Measurements from ENCODE around the gene KDELR1.

KDELR1 gene

DNA sequence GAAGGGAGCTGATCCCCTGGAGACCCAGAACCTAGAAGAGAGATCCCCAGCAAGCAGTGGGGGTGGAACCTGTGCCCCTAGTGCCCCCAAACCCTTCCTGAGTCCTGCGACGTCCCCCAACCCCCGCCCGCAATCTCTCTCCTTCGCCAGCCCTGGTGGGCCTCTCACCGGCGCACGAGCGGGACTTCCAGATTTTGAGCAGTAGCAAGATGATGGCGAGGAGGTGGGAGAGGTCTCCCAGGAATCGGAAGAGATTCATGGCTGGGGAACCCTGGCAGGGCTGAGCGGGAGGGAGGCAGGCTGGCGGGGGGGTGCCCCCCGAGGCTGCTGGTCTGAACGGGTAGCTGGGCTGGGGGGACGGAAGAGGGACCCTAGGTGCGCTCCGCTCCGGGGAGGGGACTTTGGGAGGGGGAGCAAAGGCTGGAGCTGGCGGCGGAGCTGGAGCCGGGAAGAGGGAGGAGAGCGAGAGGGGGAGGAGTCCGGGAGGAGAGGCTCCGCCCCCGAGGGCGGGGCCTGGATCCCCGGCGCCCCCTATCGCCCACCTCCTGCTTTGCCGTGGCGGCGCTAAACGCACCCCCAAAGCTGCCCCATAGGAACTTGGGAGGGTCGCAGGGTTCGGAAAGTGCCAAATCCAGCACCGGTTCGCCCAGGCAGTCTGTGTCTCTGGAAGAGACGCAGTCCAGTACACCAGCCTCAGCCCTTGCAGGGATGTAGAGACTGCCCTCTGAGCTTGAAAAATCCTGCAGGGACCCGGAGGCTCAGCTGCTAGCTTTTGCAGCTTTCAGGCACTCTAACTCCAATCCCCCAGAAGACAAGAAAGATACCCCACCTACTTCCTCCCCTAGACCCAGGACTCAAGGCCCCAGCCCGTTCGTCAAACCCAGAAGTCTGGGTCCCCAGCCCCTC, at the start of gene KDELR1:
TSS of gene KDELR1 (minus strand) at position 452 of the 906 bp plus-strand sequence. CDS start at position 259, 193 bp downstream.
- 0 out of 2 replicates have a peak, but pooled peaks cover 2% of the 10 kb centered on the region for H3K27me3 ChIP-seq (ENCODE audit: insufficient read depth, low read length)
- no peak within 1 kb of the TSS for H2AFZ ChIP-seq (ENCODE audit: low read length, unreplicated experiment)
- peak within 1 kb of the TSS; percentile 96 for H3K4me3 ChIP-seq (ENCODE audit: low read depth, low read length)
- peaks cover 27% of the 10 kb centered on the region for H3K79me2 ChIP-seq (ENCODE audit: control insufficient read depth, insufficient read depth, low read length, unreplicated experiment)
- peaks cover 3% of the 10 kb centered on the region for H3K4me1 ChIP-seq (ENCODE audit: control insufficient read depth, insufficient read depth, low read length, unreplicated experiment)
- peak within 1 kb of the TSS; percentile 68 for H3K27ac ChIP-seq (ENCODE audit: low read depth, low read length)
- peaks cover 7% of the 10 kb centered on the region; the same call in 1 of the 2 replicates for H3K36me3 ChIP-seq (ENCODE audit: insufficient read depth, low read length)

DNA sequence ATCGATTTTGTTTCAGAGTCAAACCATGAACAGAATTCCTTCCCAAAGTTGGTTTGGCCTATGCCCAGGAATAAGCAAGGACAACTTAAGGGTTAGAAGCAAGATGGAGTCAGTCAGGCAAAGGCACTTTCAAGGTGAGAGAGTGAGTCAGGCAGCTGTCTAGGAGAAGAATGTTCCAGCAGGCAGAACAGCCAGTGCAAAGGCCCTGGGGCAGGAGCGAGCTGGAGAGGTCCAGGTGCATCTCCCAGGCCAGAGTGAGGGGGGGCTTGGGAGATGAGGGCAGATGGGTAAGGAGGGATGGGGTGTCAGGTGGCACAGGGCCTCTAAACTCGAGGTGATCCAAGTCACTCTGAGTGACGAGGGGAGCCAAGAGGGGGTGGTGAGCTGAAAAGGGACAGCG, 45.2 kb upstream of the KDELR1 start:
- no peak overlapping the region for H2AFZ ChIP-seq (ENCODE audit: low read length, unreplicated experiment)

DNA sequence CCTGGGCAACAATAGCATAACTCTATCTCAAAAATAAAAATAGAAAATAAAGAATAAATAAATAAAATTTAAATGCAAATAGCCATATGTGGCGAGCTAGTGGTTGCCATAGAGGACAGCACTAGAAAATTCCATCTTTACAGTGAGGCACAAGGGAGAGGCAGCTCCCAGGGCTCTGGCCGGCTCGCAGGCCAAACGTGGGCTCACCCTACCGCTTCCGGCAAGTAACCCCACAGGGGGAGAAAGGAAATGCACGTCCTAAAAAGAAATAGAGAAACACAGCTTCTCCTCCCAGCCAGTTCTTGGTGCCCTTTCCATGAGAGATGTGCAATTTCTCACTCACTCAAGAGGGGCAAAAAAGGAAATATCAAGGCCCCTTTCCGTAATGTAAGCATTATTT, 42.0 kb upstream of the KDELR1 start:
- no peaks in the 10 kb centered on the region for H3K27me3 ChIP-seq (ENCODE audit: insufficient read depth, low read length)
- H3K36me3 ChIP-seq (ENCODE audit: insufficient read depth, low read length) = no peaks in the 10 kb centered on the region
- H2AFZ ChIP-seq (ENCODE audit: low read length, unreplicated experiment) = no peak overlapping the region
- no peaks in the 10 kb centered on the region for H3K4me1 ChIP-seq (ENCODE audit: control insufficient read depth, insufficient read depth, low read length, unreplicated experiment)
- no peak overlapping the region for H3K27ac ChIP-seq (ENCODE audit: low read depth, low read length)
- no peak overlapping the region for H3K4me3 ChIP-seq (ENCODE audit: low read depth, low read length)
- no peaks in the 10 kb centered on the region for H3K79me2 ChIP-seq (ENCODE audit: control insufficient read depth, insufficient read depth, low read length, unreplicated experiment)

More for the DNA sequence above, 45.2 kb upstream of the KDELR1 start:
- no peaks in the 10 kb centered on the region for H3K4me1 ChIP-seq (ENCODE audit: control insufficient read depth, insufficient read depth, low read length, unreplicated experiment)
- H3K27ac ChIP-seq (ENCODE audit: low read depth, low read length) = no peak overlapping the region
- no peaks in the 10 kb centered on the region for H3K79me2 ChIP-seq (ENCODE audit: control insufficient read depth, insufficient read depth, low read length, unreplicated experiment)
- H3K36me3 ChIP-seq (ENCODE audit: insufficient read depth, low read length) = no peaks in the 10 kb centered on the region
- no peak overlapping the region for H3K4me3 ChIP-seq (ENCODE audit: low read depth, low read length)
- no peaks in the 10 kb centered on the region for H3K27me3 ChIP-seq (ENCODE audit: insufficient read depth, low read length)

DNA sequence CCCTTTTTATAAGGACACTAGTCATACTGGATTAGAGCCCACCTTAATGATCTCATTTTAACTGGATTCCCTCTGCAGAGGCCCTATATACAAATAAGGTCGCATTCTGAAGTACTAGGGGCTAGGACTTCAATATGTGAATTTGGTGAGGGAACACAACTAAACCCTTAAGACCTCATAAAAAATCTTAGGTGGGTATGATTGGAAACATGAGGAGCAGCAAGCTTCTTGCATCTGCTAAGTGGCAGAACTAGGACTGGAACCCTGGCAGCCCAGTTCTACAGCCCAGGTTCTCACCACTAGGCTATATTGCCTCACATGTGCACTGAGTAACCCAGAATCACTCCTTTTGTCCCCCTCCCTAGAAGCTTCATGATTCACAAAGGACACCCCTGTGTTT, 37.3 kb upstream of the KDELR1 start:
- Histone ChIP-seq H3K27ac (ENCODE audit: low read depth, low read length) (no peak overlapping the region), H3K4me1 (ENCODE audit: control insufficient read depth, insufficient read depth, low read length, unreplicated experiment) (peaks cover 5% of the 10 kb centered on the region), H3K79me2 (ENCODE audit: control insufficient read depth, insufficient read depth, low read length, unreplicated experiment) (no peaks in the 10 kb centered on the region), H3K36me3 (ENCODE audit: insufficient read depth, low read length) (no peaks in the 10 kb centered on the region), H2AFZ (ENCODE audit: low read length, unreplicated experiment) (no peak overlapping the region), H3K4me3 (ENCODE audit: low read depth, low read length) (no peak overlapping the region), H3K27me3 (ENCODE audit: insufficient read depth, low read length) (no peaks in the 10 kb centered on the region)

DNA sequence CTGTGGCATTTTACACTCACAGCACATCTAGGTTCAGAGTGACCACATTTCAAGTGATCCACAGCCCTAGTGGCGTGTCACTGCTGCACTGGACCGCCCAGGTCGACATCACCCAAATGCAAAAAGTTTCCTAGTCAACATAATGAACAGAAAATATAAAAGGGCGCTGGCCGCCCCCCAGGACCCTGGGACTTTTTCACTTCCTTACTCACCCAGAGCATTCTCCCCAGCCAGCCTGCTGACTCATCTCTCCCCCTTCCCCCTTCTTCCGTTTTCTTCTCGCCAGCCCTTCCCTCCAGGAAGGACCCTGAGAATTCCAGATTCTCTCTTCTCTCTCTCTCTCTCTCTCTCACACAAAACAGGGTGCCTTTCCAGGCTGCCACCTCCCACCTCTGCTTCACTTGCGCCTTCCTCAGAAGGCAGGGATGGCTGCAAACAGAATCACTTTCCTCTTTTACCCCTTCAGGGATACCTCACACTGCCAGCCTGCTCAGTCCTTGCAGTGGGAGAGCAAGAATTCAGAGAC, 33.4 kb upstream of the KDELR1 start:
- Histone ChIP-seq H3K27ac (ENCODE audit: low read depth, low read length) (peak overlapping the region; percentile 50), H3K4me1 (ENCODE audit: control insufficient read depth, insufficient read depth, low read length, unreplicated experiment) (peaks cover 12% of the 10 kb centered on the region), H2AFZ (ENCODE audit: low read length, unreplicated experiment) (peak overlapping the region; percentile 89), H3K4me3 (ENCODE audit: low read depth, low read length) (no peak overlapping the region), H3K79me2 (ENCODE audit: control insufficient read depth, insufficient read depth, low read length, unreplicated experiment) (no peaks in the 10 kb centered on the region), H3K27me3 (ENCODE audit: insufficient read depth, low read length) (no peaks in the 10 kb centered on the region), H3K36me3 (ENCODE audit: insufficient read depth, low read length) (no peaks in the 10 kb centered on the region)

DNA sequence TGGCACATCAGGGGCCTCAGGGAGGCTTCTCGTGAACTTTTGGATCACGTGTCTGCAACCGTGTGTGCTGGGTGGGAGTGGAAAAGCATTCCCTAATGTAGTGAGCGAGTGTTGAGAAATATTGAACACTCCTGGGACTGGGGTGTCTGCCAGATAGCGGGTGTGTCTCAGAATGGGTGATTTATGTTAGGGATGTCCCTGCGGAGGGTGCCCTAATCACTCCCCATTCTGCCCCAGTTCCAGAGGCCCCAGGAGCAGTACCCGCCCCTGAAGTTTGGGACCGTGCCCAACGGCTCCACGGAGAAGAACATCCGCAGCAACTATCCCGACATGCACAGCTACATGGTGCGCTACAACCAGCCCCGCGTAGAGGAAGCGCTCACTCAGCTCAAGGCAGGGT, 30.2 kb upstream of the KDELR1 start:
- Histone ChIP-seq H2AFZ (ENCODE audit: low read length, unreplicated experiment) (no peak overlapping the region), H3K27ac (ENCODE audit: low read depth, low read length) (no peak overlapping the region), H3K4me3 (ENCODE audit: low read depth, low read length) (no peak overlapping the region), H3K4me1 (ENCODE audit: control insufficient read depth, insufficient read depth, low read length, unreplicated experiment) (peaks cover 12% of the 10 kb centered on the region), H3K27me3 (ENCODE audit: insufficient read depth, low read length) (no peaks in the 10 kb centered on the region), H3K36me3 (ENCODE audit: insufficient read depth, low read length) (no peaks in the 10 kb centered on the region), H3K79me2 (ENCODE audit: control insufficient read depth, insufficient read depth, low read length, unreplicated experiment) (no peaks in the 10 kb centered on the region)

DNA sequence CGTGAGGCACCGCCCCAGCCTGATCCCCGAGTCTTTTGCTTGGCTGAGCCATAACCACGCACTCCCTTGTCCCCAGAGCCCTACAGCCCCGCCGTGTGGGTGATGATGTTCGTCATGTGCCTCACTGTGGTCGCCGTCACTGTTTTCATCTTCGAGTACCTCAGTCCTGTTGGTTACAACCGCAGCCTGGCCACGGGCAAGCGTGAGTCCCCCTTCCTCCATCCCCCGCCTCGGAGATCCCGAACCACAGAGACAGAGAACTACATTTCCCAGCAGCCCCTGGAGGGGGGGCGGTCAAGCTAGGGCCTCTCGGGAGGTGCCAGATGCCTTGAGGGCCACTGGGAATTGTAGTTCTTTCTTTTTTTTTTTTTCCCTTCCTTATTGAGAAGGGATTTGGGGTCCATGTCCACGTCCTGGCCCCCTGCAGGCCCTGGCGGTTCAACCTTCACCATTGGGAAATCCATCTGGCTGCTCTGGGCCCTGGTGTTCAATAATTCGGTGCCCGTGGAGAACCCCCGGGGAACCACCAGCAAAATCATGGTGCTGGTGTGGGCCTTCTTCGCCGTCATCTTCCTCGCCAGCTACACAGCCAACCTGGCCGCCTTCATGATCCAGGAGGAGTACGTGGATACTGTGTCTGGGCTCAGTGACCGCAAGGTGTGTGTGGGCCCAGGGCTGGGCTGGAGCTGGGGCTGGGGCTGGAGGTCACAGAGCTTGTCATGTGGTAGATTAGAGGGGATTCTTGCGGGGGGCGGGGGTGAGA, 28.0 kb upstream of the KDELR1 start:
- Histone ChIP-seq H3K36me3 (ENCODE audit: insufficient read depth, low read length) (no peaks in the 10 kb centered on the region), H3K79me2 (ENCODE audit: control insufficient read depth, insufficient read depth, low read length, unreplicated experiment) (no peaks in the 10 kb centered on the region), H3K27me3 (ENCODE audit: insufficient read depth, low read length) (no peaks in the 10 kb centered on the region), H3K4me3 (ENCODE audit: low read depth, low read length) (no peak overlapping the region), H2AFZ (ENCODE audit: low read length, unreplicated experiment) (no peak overlapping the region), H3K4me1 (ENCODE audit: control insufficient read depth, insufficient read depth, low read length, unreplicated experiment) (peaks cover 13% of the 10 kb centered on the region), H3K27ac (ENCODE audit: low read depth, low read length) (no peak overlapping the region)

DNA sequence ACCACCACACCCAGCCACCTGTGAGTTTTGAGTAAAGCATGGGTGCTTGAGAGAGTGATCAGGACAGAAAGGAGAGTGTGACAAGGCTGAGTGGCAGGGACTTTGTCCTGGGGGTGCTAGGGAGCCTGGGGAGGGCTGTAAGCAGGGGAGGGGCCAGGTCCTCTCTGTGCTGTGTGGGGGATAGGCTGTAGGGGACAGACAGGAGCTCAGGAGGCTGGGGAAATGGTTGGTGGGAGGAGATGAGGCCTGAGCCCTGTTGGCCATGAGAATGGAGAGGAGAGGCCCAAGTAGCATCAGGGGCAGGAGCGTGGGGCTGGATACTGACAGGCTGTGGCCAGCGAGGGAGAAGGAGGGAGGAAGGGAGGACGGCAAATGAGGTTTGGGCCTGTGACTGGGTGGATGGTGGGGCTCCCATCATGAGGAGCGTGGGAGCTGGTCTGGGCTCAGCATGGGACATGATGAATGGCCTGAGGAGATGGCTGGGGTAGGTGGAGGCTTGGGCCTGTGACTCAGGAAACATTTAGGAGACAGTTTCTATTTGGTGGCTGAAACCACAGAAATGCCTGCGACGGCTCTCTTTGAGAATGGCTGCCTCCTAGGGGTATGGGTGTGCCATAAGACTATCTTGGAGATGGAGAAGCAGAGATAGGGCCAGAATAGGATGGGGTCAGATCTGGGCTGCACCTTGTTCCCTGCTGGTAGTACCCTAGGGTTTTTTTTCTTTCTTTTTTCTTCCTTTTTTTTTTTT, 27.1 kb upstream of the KDELR1 start:
- H2AFZ ChIP-seq (ENCODE audit: low read length, unreplicated experiment) = no peak overlapping the region
- no peak overlapping the region for H3K4me3 ChIP-seq (ENCODE audit: low read depth, low read length)
- H3K4me1 ChIP-seq (ENCODE audit: control insufficient read depth, insufficient read depth, low read length, unreplicated experiment) = peaks cover 21% of the 10 kb centered on the region
- no peaks in the 10 kb centered on the region for H3K36me3 ChIP-seq (ENCODE audit: insufficient read depth, low read length)
- H3K27ac ChIP-seq (ENCODE audit: low read depth, low read length) = no peak overlapping the region
- no peaks in the 10 kb centered on the region for H3K27me3 ChIP-seq (ENCODE audit: insufficient read depth, low read length)
- no peaks in the 10 kb centered on the region for H3K79me2 ChIP-seq (ENCODE audit: control insufficient read depth, insufficient read depth, low read length, unreplicated experiment)

DNA sequence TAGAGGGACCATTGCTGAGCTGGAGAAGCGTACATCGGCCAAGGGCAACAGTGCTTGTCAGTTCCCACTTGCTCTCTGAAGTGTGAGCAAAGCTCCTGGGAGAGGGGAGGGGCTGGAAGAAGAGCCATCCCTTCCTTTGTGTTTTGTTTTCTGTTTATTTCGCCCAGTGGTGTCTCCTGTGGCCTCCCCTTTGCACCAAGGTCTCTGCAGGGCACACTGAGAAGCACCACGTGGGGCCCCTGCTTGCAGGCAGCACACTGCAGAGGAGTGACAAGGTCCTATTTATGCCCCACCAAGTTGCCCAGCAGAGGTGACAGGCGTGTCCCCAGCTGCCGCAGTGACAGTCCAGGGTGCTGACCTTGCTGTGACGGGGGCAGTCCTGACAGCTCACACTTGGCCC, 26.1 kb upstream of the KDELR1 start:
- Histone ChIP-seq H3K27ac (ENCODE audit: low read depth, low read length) (no peak overlapping the region), H3K79me2 (ENCODE audit: control insufficient read depth, insufficient read depth, low read length, unreplicated experiment) (no peaks in the 10 kb centered on the region), H3K4me3 (ENCODE audit: low read depth, low read length) (no peak overlapping the region), H3K27me3 (ENCODE audit: insufficient read depth, low read length) (no peaks in the 10 kb centered on the region), H3K4me1 (ENCODE audit: control insufficient read depth, insufficient read depth, low read length, unreplicated experiment) (peaks cover 21% of the 10 kb centered on the region), H3K36me3 (ENCODE audit: insufficient read depth, low read length) (no peaks in the 10 kb centered on the region), H2AFZ (ENCODE audit: low read length, unreplicated experiment) (no peak overlapping the region)

DNA sequence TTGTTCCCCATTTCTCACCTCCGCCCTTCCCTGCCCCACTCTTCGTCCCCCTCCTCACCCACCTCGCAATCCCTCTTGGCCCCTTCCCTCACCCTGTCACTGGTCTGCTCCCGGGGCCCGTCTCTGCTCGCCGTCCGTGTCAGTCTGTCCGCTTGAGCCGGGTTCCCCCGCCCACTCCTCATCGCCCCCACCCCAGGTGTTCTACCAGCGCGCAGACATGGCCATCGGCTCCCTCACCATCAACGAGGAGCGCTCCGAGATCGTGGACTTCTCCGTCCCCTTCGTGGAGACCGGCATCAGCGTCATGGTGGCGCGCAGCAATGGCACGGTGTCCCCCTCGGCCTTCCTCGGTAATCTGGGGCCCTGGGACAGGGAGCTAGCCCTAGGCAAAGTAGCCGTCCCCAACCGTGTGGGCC, 24.5 kb upstream of the KDELR1 start:
- H3K27ac ChIP-seq (ENCODE audit: low read depth, low read length) = no peak overlapping the region
- no peaks in the 10 kb centered on the region for H3K27me3 ChIP-seq (ENCODE audit: insufficient read depth, low read length)
- peaks cover 14% of the 10 kb centered on the region for H3K4me1 ChIP-seq (ENCODE audit: control insufficient read depth, insufficient read depth, low read length, unreplicated experiment)
- no peaks in the 10 kb centered on the region for H3K79me2 ChIP-seq (ENCODE audit: control insufficient read depth, insufficient read depth, low read length, unreplicated experiment)
- no peak overlapping the region for H2AFZ ChIP-seq (ENCODE audit: low read length, unreplicated experiment)
- H3K36me3 ChIP-seq (ENCODE audit: insufficient read depth, low read length) = no peaks in the 10 kb centered on the region
- H3K4me3 ChIP-seq (ENCODE audit: low read depth, low read length) = peak overlapping the region; percentile 57; the same call in 1 of the 2 replicates
